Endothelial cell of umbilical vein (primary cell): ENCODE measurements around the gene SYTL2. TPM values are rescaled to one million over a fixed set of nuclear protein-coding genes. Genes with fewer than 3 reads are reported as not detected.

Source experiments
- BruUV-seq: library from RNA; stranded (reverse); fragments of 400-500 nt; replicated peaks from 2 replicates; lab custom pipeline; 2021; lab: Mats Ljungman, UMichigan
- CTCF ChIA-PET: fragments of 300-600, 350-600 bp; sonication (Branson Sonifier 250); formaldehyde crosslinking; loops from one replicate; lab custom pipeline; 2021; ENCODE audit warnings: antibody characterized with exemption, inconsistent platforms; lab: Charles Lee
- POLR2A ChIA-PET: fragments of 300-600, 350-600 bp; sonication (Branson Sonifier 250); formaldehyde crosslinking; loops from one replicate; lab custom pipeline; 2021; ENCODE audit warnings: antibody characterized with exemption, inconsistent platforms; lab: Charles Lee
- DNase-seq: peaks from one replicate; pipeline ENCODE4 v3.0.0-alpha.2; 2011; ENCODE audit warnings: low read depth, low spot score
- FAIRE-seq: peaks from 2 replicates; lab custom pipeline; 2011; peaks lifted over from hg19 to GRCh38; lab: Jason Lieb, UNC
- H2AFZ ChIP-seq: 2 replicates; pipeline ENCODE4 v1.6.0; 2012; ENCODE audit warnings: low read depth, low read length, control low read depth, inconsistent platforms
- H3K27ac ChIP-seq: 2 replicates; pipeline ENCODE4 v1.5.1; 2011; ENCODE audit warnings: low read depth, mild to moderate bottlenecking, control low read depth, low read length, moderate library complexity; ENCODE audit not compliant: insufficient read depth
- H3K27me3 ChIP-seq, 2 experiments: 2 replicates each; pipeline versions ENCODE4 v1.6.0 to v1.6.1; 2011; ENCODE audit warnings: low read length in 2 of 2, mixed read lengths in 1 of 2; ENCODE audit not compliant: control insufficient read depth in 2 of 2, insufficient read depth in 2 of 2
- H3K36me3 ChIP-seq, 2 experiments: 2 replicates in 1 of 2; 3 replicates in 1 of 2; pipeline ENCODE4 v1.5.1; 2011; ENCODE audit warnings: low read length in 2 of 2, mild to moderate bottlenecking in 1 of 2, moderate library complexity in 1 of 2; ENCODE audit not compliant: control insufficient read depth in 2 of 2, insufficient read depth in 2 of 2; ENCODE audit errors: extremely low read depth in 1 of 2
- H3K4me1 ChIP-seq: 3 replicates; pipeline ENCODE4 v1.5.1; 2011; ENCODE audit warnings: mild to moderate bottlenecking, low read length; ENCODE audit not compliant: control insufficient read depth, insufficient read depth; ENCODE audit errors: extremely low read depth
- H3K4me2 ChIP-seq: 2 replicates; pipeline ENCODE4 v1.6.1; 2011; ENCODE audit warnings: low read length, control low read depth, mixed read lengths; ENCODE audit not compliant: insufficient read depth
- H3K4me3 ChIP-seq, 3 experiments: fragments of 200-600 bp in 1 of 3; sonication (generic), shearing (Covaris generic) in 1 of 3; replicated peaks in 1 of 3; 2 replicates each; pipeline ENCODE4 v1.5.1; 2011 to 2016; ENCODE audit warnings: control low read depth in 3 of 3, low read length in 3 of 3, mild to moderate bottlenecking in 2 of 3, inconsistent platforms in 1 of 3, low read depth in 1 of 3, moderate library complexity in 1 of 3; ENCODE audit not compliant: insufficient read depth in 1 of 3
- H3K79me2 ChIP-seq: 2 replicates; pipeline ENCODE4 v1.6.0; 2012; ENCODE audit warnings: low read length, inconsistent platforms; ENCODE audit not compliant: control insufficient read depth, insufficient read depth
- H3K9ac ChIP-seq: replicated peaks from 2 replicates; pipeline ENCODE3; 2011; ENCODE audit warnings: low read length, control low read depth; ENCODE audit not compliant: insufficient read depth; ENCODE audit errors: extremely low read depth
- H3K9me1 ChIP-seq: replicated peaks from 3 replicates; pipeline ENCODE4 v1.6.0; 2011; ENCODE audit warnings: mild to moderate bottlenecking, low read length; ENCODE audit not compliant: control insufficient read depth, insufficient read depth; ENCODE audit errors: extremely low read depth
- H3K9me3 ChIP-seq: replicated peaks from 2 replicates; pipeline ENCODE4 v1.5.1; 2012; ENCODE audit warnings: low read length, inconsistent platforms; ENCODE audit not compliant: control insufficient read depth, insufficient read depth
- H4K20me1 ChIP-seq: replicated peaks from 2 replicates; pipeline ENCODE3; 2011; ENCODE audit warnings: mild to moderate bottlenecking, low read length; ENCODE audit not compliant: control insufficient read depth, insufficient read depth; ENCODE audit errors: extremely low read depth
- MAX ChIP-seq: IDR thresholded peaks from 2 replicates; pipeline ENCODE4 v1.6.1; 2011; ENCODE audit not compliant: insufficient read depth, insufficient read length
- dilution Hi-C: fragments of 300-500 bp; cut with MboI; formaldehyde crosslinking; loops from one replicate; pipeline ENCODE4 v1.15.0; 2019; ENCODE audit warnings: low sequenced_read_pairs; ENCODE audit not compliant: extremely low pct_ligation_motif_present
- intact Hi-C: fragments of 100-400 bp; cut with micrococcal nuclease; formaldehyde crosslinking; loops from one replicate; pipeline ENCODE4 v1.10.0; 2022
- polyA plus RNA-seq, 4 experiments: library from polyadenylated mRNA; depleted of rRNA in 3 of 4; stranded (reverse) in 3 of 4; unstranded in 1 of 4; fragments of >200 nt; gene quantifications; 2 replicates each; pipeline versions ENCODE4 v1.2.1 to v1.2.3, GENCODE V29; 2011 to 2012; ENCODE audit warnings: missing spikeins in 1 of 4
- total RNA-seq: library from RNA; stranded (reverse); gene quantifications from 2 replicates; pipeline ENCODE4 v1.2.3, GENCODE V29; 2021
- TF ChIP-seq, protein P1 (sequence below), 2 donors: IDR thresholded peaks; 1 replicate in 1 of 2; 2 replicates in 1 of 2; pipeline ENCODE4 v1.5.1; 2011; ENCODE audit warnings: low read length in 2 of 2, mild to moderate bottlenecking in 2 of 2, moderate library complexity in 2 of 2, control low read depth in 1 of 2, inconsistent platforms in 1 of 2, low read depth in 1 of 2; ENCODE audit not compliant: insufficient read depth in 1 of 2; ENCODE audit errors: extremely low read depth in 1 of 2

SYTL2 gene
- total and polyA plus RNA-seq, 2 donors (not counting 3 experiments of a cell fraction or from before 2014, with no cell fraction given) = 1.4 to 2.4 TPM

- ChIA-PET POLR2A (no interaction called here), CTCF (no interaction called here)
- no peaks in the 10 kb centered on the region for H3K27me3 ChIP-seq
- no peak for FAIRE-seq
- H3K9ac ChIP-seq = no peak overlapping the region
- no peak overlapping the region for H3K27ac ChIP-seq
- TF ChIP-seq, protein P1, sequence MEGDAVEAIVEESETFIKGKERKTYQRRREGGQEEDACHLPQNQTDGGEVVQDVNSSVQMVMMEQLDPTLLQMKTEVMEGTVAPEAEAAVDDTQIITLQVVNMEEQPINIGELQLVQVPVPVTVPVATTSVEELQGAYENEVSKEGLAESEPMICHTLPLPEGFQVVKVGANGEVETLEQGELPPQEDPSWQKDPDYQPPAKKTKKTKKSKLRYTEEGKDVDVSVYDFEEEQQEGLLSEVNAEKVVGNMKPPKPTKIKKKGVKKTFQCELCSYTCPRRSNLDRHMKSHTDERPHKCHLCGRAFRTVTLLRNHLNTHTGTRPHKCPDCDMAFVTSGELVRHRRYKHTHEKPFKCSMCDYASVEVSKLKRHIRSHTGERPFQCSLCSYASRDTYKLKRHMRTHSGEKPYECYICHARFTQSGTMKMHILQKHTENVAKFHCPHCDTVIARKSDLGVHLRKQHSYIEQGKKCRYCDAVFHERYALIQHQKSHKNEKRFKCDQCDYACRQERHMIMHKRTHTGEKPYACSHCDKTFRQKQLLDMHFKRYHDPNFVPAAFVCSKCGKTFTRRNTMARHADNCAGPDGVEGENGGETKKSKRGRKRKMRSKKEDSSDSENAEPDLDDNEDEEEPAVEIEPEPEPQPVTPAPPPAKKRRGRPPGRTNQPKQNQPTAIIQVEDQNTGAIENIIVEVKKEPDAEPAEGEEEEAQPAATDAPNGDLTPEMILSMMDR (IDR thresholded peaks at IDR 0.05; ENCODE audit: extremely low read depth in 1 of 2, insufficient read depth in 1 of 2, low read depth in 1 of 2, low read length in 2 of 2) = no peak
- TF ChIP-seq MAX = no peak
- peaks cover 0 to 3% of the 10 kb centered on the region in 2 experiments for H3K36me3 ChIP-seq
- H4K20me1 ChIP-seq = peaks cover 13% of the 10 kb centered on the region
- H2AFZ ChIP-seq = peak overlapping the region; percentile 72
- dilution Hi-C loops = no loop called here
- H3K4me3 ChIP-seq = no peak overlapping the region
- H3K79me2 ChIP-seq = peaks cover 39% of the 10 kb centered on the region
- no peak for DNase-seq
- no peaks in the 10 kb centered on the region for H3K9me1 ChIP-seq
- peaks cover 19% of the 10 kb centered on the region for H3K4me1 ChIP-seq
- BruUV-seq = no TSS peak
- intact Hi-C loops = loop anchor here (1.0 to 10.0 kb wide), 4 partner anchors 17 to 629 kb away; partner anchors contain the start of gene PICALM
- peak overlapping the region; percentile 98 for H3K4me2 ChIP-seq
- no peaks in the 10 kb centered on the region for H3K9me3 ChIP-seq
These were observed 145.2 kb downstream of the SYTL2 start for GRCh38 chr11:85665733-85666132.
